Karpas-422 (cell line): ENCODE results near the gene OR2C1. TPM values are rescaled to one million over a fixed set of nuclear protein-coding genes. Genes with fewer than 3 reads are reported as not detected.

Experiments
- DNase-seq: peaks from one replicate; pipeline ENCODE4 v3.0.0-alpha.2; 2015
- H2AFZ ChIP-seq: fragments of 200-600 bp; sonication (generic); 2 replicates; pipeline ENCODE4 v1.6.1; 2014; ENCODE audit warnings: antibody characterized with exemption, low read length, mixed read lengths
- H3K27ac ChIP-seq: fragments of 200-600 bp; sonication (generic); 2 replicates; pipeline ENCODE4 v1.5.1; 2014; ENCODE audit warnings: mild to moderate bottlenecking, low read length, moderate library complexity
- H3K27me3 ChIP-seq: fragments of 200-600 bp; sonication (generic); 2 replicates; pipeline ENCODE4 v1.6.1; 2014; ENCODE audit warnings: low read length, mixed read lengths
- H3K36me3 ChIP-seq: fragments of 200-600 bp; sonication (generic); 2 replicates; pipeline ENCODE4 v1.6.1; 2014; ENCODE audit warnings: low read length, mixed read lengths; ENCODE audit not compliant: insufficient read depth
- H3K4me1 ChIP-seq: fragments of 200-600 bp; sonication (generic); 2 replicates; pipeline ENCODE4 v1.6.1; 2014; ENCODE audit warnings: mild to moderate bottlenecking, low read length, mixed read lengths
- H3K4me2 ChIP-seq: fragments of 200-600 bp; sonication (generic); 2 replicates; pipeline ENCODE4 v1.6.1; 2014; ENCODE audit warnings: low read length, low read depth, mild to moderate bottlenecking; ENCODE audit not compliant: poor library complexity, severe bottlenecking
- H3K4me3 ChIP-seq: fragments of 200-600 bp; sonication (generic); 2 replicates; pipeline ENCODE4 v1.5.1; 2014; ENCODE audit warnings: mild to moderate bottlenecking, antibody characterized with exemption, low read length, mixed read lengths
- H3K79me2 ChIP-seq: fragments of 200-600 bp; sonication (generic); 2 replicates; pipeline ENCODE4 v1.6.1; 2014; ENCODE audit warnings: mild to moderate bottlenecking, low read length, mixed read lengths
- H3K9ac ChIP-seq: fragments of 200-600 bp; sonication (generic); 2 replicates; pipeline ENCODE4 v1.6.0; 2014; ENCODE audit warnings: low read length
- H3K9me2 ChIP-seq: fragments of 200-600 bp; sonication (generic), shearing (Covaris generic); replicated peaks from 2 replicates; pipeline ENCODE4 v1.6.0; 2014; ENCODE audit warnings: mild to moderate bottlenecking, low read length, moderate library complexity; ENCODE audit not compliant: insufficient read depth
- H3K9me3 ChIP-seq: fragments of 300-700, 200-600 bp; sonication (generic); 2 replicates; pipeline ENCODE4 v1.6.1; 2014; ENCODE audit warnings: low read length, mixed read lengths
- H4K20me1 ChIP-seq: fragments of 200-600 bp; sonication (generic); 2 replicates; pipeline ENCODE4 v1.6.1; 2014; ENCODE audit warnings: mild to moderate bottlenecking, antibody characterized with exemption, low read length, low read depth; ENCODE audit not compliant: insufficient read depth
- total RNA-seq: library from RNA; depleted of rRNA; stranded (reverse); fragments of >200 nt; shearing (Covaris generic); gene quantifications from 2 replicates; pipeline ENCODE4 v1.2.3, GENCODE V29; 2014; ENCODE audit warnings: low replicate concordance; rRNA removed

OR2C1 gene
- total RNA-seq, 1 experiment from 2014 or later: not detected

- Histone ChIP-seq H3K27me3 (no peaks in the 10 kb centered on the region), H3K79me2 (peaks cover 72% of the 10 kb centered on the region), H3K36me3 (peaks cover 63% of the 10 kb centered on the region), H4K20me1 (no peaks in the 10 kb centered on the region), H3K4me2 (peak within 1 kb of the TSS; percentile 79), H3K4me1 (peaks cover 8% of the 10 kb centered on the region), H2AFZ (peak within 1 kb of the TSS; percentile 4; the same call in 1 of the 2 replicates), H3K27ac (peak within 1 kb of the TSS; percentile 6), H3K9me2 (no peaks in the 10 kb centered on the region), H3K9me3 (peaks cover 36% of the 10 kb centered on the region), H3K9ac (peak within 1 kb of the TSS; percentile 77), H3K4me3 (peak within 1 kb of the TSS; percentile 88)
- DNase-seq: peak; percentile 99
Observed at GRCh38 chr16:3400779-3401688, 45.3 kb downstream of the OR2C1 start, which contains the start of the genes ZNF174 and ZSCAN32. Gene ZNF174 (plus strand): TSS chr16:3401215. CDS start chr16:3402005, 790 bp downstream. Gene ZSCAN32 (minus strand): TSS chr16:3401004. CDS start chr16:3397557, 3,447 bp downstream.

- 0 out of 2 replicates have a peak overlapping the region, but pooled peaks have one; percentile 4 for H2AFZ ChIP-seq
- peak overlapping the region; percentile 69 for H3K4me2 ChIP-seq
- peaks cover 8% of the 10 kb centered on the region for H3K4me1 ChIP-seq
- H3K9me3 ChIP-seq: peaks cover 41% of the 10 kb centered on the region
- DNase-seq: peak; percentile 63
- H3K4me3 ChIP-seq: peak overlapping the region; percentile 88
- peak overlapping the region; percentile 6 for H3K27ac ChIP-seq
- no peaks in the 10 kb centered on the region for H3K27me3 ChIP-seq
- H4K20me1 ChIP-seq: no peaks in the 10 kb centered on the region
- peak overlapping the region; percentile 73 for H3K9ac ChIP-seq
- peaks cover 63% of the 10 kb centered on the region for H3K36me3 ChIP-seq
- H3K79me2 ChIP-seq: peaks cover 63% of the 10 kb centered on the region
- no peaks in the 10 kb centered on the region for H3K9me2 ChIP-seq
Observed at GRCh38 chr16:3401719-3402397, 46.2 kb downstream of the OR2C1 start.

Other genes starting within 250 kb of the OR2C1 start
- gene ZNF205, start 243.3 kb upstream of the OR2C1 start, total RNA-seq: not detected in 2 replicates
- 2.0 and 8.0 TPM in 2 replicates for gene ZNF213, start 220.9 kb upstream of the OR2C1 start, total RNA-seq
- gene OR1F1, start 167.7 kb upstream of the OR2C1 start, total RNA-seq: not detected in 2 replicates
- gene ZNF200, start 120.7 kb upstream of the OR2C1 start, total RNA-seq: 8.5 and 12.1 TPM in 2 replicates
- not detected in 2 replicates for gene MEFV, start 99.3 kb upstream of the OR2C1 start, total RNA-seq
- gene ZNF263, start 72.4 kb upstream of the OR2C1 start, total RNA-seq: 26.6 and 45.7 TPM in 2 replicates
- 2.8 and 4.1 TPM in 2 replicates for gene TIGD7, start 50.5 kb upstream of the OR2C1 start, total RNA-seq
- gene ZNF75A, start 50.4 kb upstream of the OR2C1 start, total RNA-seq: 22.0 and 26.1 TPM in 2 replicates
- gene ZSCAN32, start 45.1 kb downstream of the OR2C1 start, total RNA-seq: 25.8 TPM in 2 replicates
- gene ZNF174, start 45.3 kb downstream of the OR2C1 start, total RNA-seq: 17.7 and 22.4 TPM in 2 replicates
- gene ZNF597, start 87.6 kb downstream of the OR2C1 start, total RNA-seq: 1.3 and 3.1 TPM in 2 replicates
- 15.1 and 18.4 TPM in 2 replicates for gene NAA60, start 87.8 kb downstream of the OR2C1 start, total RNA-seq
- gene C16orf90, start 139.6 kb downstream of the OR2C1 start, total RNA-seq: not detected in 2 replicates
- gene CLUAP1, start 145.1 kb downstream of the OR2C1 start, total RNA-seq: 21.6 and 29.4 TPM in 2 replicates
- gene NLRC3, start 221.5 kb downstream of the OR2C1 start, total RNA-seq: 22.4 and 31.5 TPM in 2 replicates